ENCODE results near the gene ADAMTS9. TPM values are rescaled to one million over a fixed set of nuclear protein-coding genes. Genes with fewer than 3 reads are reported as not detected.

The ADAMTS9 gene
- total and polyA plus RNA-seq, 10 of the 15 experiments (the other 5 are each of a cell fraction or from before 2014, with no cell fraction given) = 0.08 TPM; not detected in 9

DNA sequence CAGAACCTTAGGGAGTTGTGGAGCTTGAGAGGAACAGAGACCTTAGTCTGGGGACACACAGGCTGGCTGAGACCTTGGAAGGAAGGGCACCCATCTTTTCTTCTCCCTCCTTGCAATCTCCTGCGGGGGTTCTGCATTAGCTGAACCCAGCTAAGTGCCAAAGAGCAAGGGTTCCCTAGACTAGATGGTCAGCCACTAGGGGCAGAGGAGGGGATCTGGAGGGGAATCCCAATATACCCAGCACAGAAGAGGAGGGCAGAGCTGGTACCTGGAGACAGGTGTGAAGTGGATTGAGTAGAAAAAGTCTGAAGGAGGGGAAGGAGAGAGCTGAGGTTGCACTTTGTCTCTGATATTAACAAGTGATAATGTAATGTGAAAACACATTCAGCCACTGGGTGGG, 212.8 kb downstream of the ADAMTS9 start:
- no peaks in the 10 kb centered on the region for H3K79me2 ChIP-seq (ENCODE audit: control insufficient read depth, insufficient read depth, low read length)
- no peak overlapping the region for H3K27ac ChIP-seq (ENCODE audit: control insufficient read depth, insufficient read depth)
- TF ChIP-seq NBN (IDR thresholded peaks at IDR 0.05) (no peak), CBX5 (IDR thresholded peaks at IDR 0.05; ENCODE audit: low read depth) (no peak)
- TF ChIP-seq, protein P1, sequence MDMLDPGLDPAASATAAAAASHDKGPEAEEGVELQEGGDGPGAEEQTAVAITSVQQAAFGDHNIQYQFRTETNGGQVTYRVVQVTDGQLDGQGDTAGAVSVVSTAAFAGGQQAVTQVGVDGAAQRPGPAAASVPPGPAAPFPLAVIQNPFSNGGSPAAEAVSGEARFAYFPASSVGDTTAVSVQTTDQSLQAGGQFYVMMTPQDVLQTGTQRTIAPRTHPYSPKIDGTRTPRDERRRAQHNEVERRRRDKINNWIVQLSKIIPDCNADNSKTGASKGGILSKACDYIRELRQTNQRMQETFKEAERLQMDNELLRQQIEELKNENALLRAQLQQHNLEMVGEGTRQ (IDR thresholded peaks at IDR 0.05; ENCODE audit: borderline replicate concordance, low read depth, low read length) = no peak
- WGBS (ENCODE audit: insufficient coverage, insufficient replicate concordance, low lambda C conversion rate, missing lambda C conversion rate) = 0% methylated on average over 1 of the region's 1 CpG
- RAD21 ChIA-PET (ENCODE audit: unreplicated experiment) = interaction anchor here (1.2 kb wide), 1 partner anchor 10 kb away, joined by 5 read pairs; no protein-coding TSS in a partner anchor
- CTCF ChIA-PET = interaction anchor here (0.9 to 4.8 kb wide), 7 partner anchors 10 to 452 kb away, joined by 3 to 35 read pairs (median 8); partner anchors contain the start of genes PRICKLE2 and PSMD6
- no peaks in the 10 kb centered on the region for H3K36me3 ChIP-seq (ENCODE audit: control insufficient read depth in 2 of 2, insufficient read depth in 2 of 2, low read length in 1 of 2)
- no peak overlapping the region for H3K4me3 ChIP-seq
- H3K4me2 ChIP-seq (ENCODE audit: control insufficient read depth, insufficient read depth) = no peak overlapping the region
- no TSS peak for BruUV-seq (replicated peaks)
- H3K4me1 ChIP-seq (ENCODE audit: control insufficient read depth, insufficient read depth, low read length) = no peaks in the 10 kb centered on the region
- no peak for DNase-seq (ENCODE audit: low read depth, low spot score)
- H2AFZ ChIP-seq (ENCODE audit: control insufficient read depth, low read depth, low read length) = no peak overlapping the region
- intact Hi-C loops (cut with micrococcal nuclease; ENCODE audit: unreplicated experiment) (no loop called here), in situ Hi-C loops (cut with MboI) (no loop called here)
- H4K20me1 ChIP-seq (ENCODE audit: control insufficient read depth, insufficient read depth) = no peaks in the 10 kb centered on the region
- POLR2A ChIA-PET = interaction anchor here (1.0 kb wide), 1 partner anchor 448 kb away, joined by 3 read pairs; no protein-coding TSS in a partner anchor
- H3K9me3 ChIP-seq (replicated peaks; ENCODE audit: control insufficient read depth, insufficient read depth, low read length) = no peaks in the 10 kb centered on the region
- no peak overlapping the region for H3K9ac ChIP-seq (ENCODE audit: control insufficient read depth, insufficient read depth, low read length)
- ATAC-seq = no peak
- H3K27me3 ChIP-seq (replicated peaks in 1 of 2; ENCODE audit: control insufficient read depth in 2 of 2, insufficient read depth in 2 of 2, low read length in 1 of 2) = no peaks in the 10 kb centered on the region
- SMC1A ChIA-PET (ENCODE audit: uncharacterized antibody, unreplicated experiment) = interaction anchor here (0.9 to 2.4 kb wide), 5 partner anchors 9 to 74 kb away, joined by 3 to 14 read pairs (median 4); no protein-coding TSS in a partner anchor
- no peak for FAIRE-seq

DNA sequence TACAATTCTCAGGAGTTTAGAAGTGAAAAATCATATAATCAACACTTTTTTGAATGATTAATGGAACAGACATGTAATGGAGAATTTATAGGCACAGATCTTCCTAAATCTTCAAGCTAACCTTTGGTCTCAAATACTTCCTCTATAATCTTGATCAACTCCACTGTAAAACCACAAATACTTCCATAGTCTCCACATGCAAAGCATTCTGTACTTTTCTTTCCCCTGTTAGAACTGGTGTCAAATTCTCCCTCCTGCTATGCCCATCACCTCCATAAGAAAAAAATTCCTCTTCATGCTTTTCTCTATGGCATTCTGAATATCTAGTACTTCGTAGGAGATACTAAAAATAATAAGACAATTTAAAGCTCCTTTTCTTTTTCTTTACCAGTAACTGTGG, 214.3 kb downstream of the ADAMTS9 start:
- DNase-seq (ENCODE audit: low read depth, low spot score) = no peak
- ChIA-PET POLR2A (no interaction called here), CTCF (interaction anchor here (0.9 to 4.8 kb wide), 6 partner anchors 9 to 443 kb away, joined by 3 to 35 read pairs (median 6); partner anchors contain the start of gene PRICKLE2), RAD21 (ENCODE audit: unreplicated experiment) (interaction anchor here (0.7 to 1.3 kb wide), 3 partner anchors 10 to 70 kb away, joined by 3 to 7 read pairs (median 5); no protein-coding TSS in a partner anchor), SMC1A (ENCODE audit: uncharacterized antibody, unreplicated experiment) (interaction anchor here (0.6 to 2.6 kb wide), 11 partner anchors 9 to 442 kb away, joined by 3 to 17 read pairs (median 3); no protein-coding TSS in a partner anchor)
- H3K9me3 ChIP-seq (replicated peaks; ENCODE audit: control insufficient read depth, insufficient read depth, low read length) = no peaks in the 10 kb centered on the region
- no peak for FAIRE-seq
- H3K9ac ChIP-seq (ENCODE audit: control insufficient read depth, insufficient read depth, low read length) = no peak overlapping the region
- H4K20me1 ChIP-seq (ENCODE audit: control insufficient read depth, insufficient read depth) = no peaks in the 10 kb centered on the region
- no peak overlapping the region for H3K27ac ChIP-seq (ENCODE audit: control insufficient read depth, insufficient read depth)
- H3K4me3 ChIP-seq = no peak overlapping the region
- WGBS (ENCODE audit: insufficient coverage, insufficient replicate concordance, low lambda C conversion rate, missing lambda C conversion rate) = 0% methylated on average over 1 of the region's 1 CpG
- H3K4me1 ChIP-seq (ENCODE audit: control insufficient read depth, insufficient read depth, low read length) = no peaks in the 10 kb centered on the region
- H3K27me3 ChIP-seq (replicated peaks in 1 of 2; ENCODE audit: control insufficient read depth in 2 of 2, insufficient read depth in 2 of 2, low read length in 1 of 2) = no peaks in the 10 kb centered on the region
- ATAC-seq = no peak
- no TSS peak for BruUV-seq (replicated peaks)
- no peaks in the 10 kb centered on the region for H3K79me2 ChIP-seq (ENCODE audit: control insufficient read depth, insufficient read depth, low read length)
- H3K36me3 ChIP-seq (ENCODE audit: control insufficient read depth in 2 of 2, insufficient read depth in 2 of 2, low read length in 1 of 2) = no peaks in the 10 kb centered on the region
- H3K4me2 ChIP-seq (ENCODE audit: control insufficient read depth, insufficient read depth) = no peak overlapping the region
- intact Hi-C loops (cut with micrococcal nuclease; ENCODE audit: unreplicated experiment) (no loop called here), in situ Hi-C loops (cut with MboI) (no loop called here)
- no peak overlapping the region for H2AFZ ChIP-seq (ENCODE audit: control insufficient read depth, low read depth, low read length)
- TF ChIP-seq, protein P2, sequence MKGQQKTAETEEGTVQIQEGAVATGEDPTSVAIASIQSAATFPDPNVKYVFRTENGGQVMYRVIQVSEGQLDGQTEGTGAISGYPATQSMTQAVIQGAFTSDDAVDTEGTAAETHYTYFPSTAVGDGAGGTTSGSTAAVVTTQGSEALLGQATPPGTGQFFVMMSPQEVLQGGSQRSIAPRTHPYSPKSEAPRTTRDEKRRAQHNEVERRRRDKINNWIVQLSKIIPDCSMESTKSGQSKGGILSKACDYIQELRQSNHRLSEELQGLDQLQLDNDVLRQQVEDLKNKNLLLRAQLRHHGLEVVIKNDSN (IDR thresholded peaks at IDR 0.05; ENCODE audit: borderline replicate concordance, extremely low read length, insufficient read depth, low read depth, low read length) = no peak
- TF ChIP-seq, protein P3, sequence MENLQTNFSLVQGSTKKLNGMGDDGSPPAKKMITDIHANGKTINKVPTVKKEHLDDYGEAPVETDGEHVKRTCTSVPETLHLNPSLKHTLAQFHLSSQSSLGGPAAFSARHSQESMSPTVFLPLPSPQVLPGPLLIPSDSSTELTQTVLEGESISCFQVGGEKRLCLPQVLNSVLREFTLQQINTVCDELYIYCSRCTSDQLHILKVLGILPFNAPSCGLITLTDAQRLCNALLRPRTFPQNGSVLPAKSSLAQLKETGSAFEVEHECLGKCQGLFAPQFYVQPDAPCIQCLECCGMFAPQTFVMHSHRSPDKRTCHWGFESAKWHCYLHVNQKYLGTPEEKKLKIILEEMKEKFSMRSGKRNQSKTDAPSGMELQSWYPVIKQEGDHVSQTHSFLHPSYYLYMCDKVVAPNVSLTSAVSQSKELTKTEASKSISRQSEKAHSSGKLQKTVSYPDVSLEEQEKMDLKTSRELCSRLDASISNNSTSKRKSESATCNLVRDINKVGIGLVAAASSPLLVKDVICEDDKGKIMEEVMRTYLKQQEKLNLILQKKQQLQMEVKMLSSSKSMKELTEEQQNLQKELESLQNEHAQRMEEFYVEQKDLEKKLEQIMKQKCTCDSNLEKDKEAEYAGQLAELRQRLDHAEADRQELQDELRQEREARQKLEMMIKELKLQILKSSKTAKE (IDR thresholded peaks at IDR 0.05; ENCODE audit: low read depth, poor library complexity, severe bottlenecking) = no peak
- TF ChIP-seq CHD2 (IDR thresholded peaks at IDR 0.05; ENCODE audit: borderline replicate concordance, low read depth, low read length) (no peak), STAT3 (IDR thresholded peaks at IDR 0.05; ENCODE audit: low read depth, low read length) (no peak)
- TF ChIP-seq, protein P4, sequence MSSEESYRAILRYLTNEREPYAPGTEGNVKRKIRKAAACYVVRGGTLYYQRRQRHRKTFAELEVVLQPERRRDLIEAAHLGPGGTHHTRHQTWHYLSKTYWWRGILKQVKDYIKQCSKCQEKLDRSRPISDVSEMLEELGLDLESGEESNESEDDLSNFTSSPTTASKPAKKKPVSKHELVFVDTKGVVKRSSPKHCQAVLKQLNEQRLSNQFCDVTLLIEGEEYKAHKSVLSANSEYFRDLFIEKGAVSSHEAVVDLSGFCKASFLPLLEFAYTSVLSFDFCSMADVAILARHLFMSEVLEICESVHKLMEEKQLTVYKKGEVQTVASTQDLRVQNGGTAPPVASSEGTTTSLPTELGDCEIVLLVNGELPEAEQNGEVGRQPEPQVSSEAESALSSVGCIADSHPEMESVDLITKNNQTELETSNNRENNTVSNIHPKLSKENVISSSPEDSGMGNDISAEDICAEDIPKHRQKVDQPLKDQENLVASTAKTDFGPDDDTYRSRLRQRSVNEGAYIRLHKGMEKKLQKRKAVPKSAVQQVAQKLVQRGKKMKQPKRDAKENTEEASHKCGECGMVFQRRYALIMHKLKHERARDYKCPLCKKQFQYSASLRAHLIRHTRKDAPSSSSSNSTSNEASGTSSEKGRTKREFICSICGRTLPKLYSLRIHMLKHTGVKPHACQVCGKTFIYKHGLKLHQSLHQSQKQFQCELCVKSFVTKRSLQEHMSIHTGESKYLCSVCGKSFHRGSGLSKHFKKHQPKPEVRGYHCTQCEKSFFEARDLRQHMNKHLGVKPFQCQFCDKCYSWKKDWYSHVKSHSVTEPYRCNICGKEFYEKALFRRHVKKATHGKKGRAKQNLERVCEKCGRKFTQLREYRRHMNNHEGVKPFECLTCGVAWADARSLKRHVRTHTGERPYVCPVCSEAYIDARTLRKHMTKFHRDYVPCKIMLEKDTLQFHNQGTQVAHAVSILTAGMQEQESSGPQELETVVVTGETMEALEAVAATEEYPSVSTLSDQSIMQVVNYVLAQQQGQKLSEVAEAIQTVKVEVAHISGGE (CRISPR knock-in tag; IDR thresholded peaks at IDR 0.05) = no peak
